Uterus (tissue), 4 donors: ENCODE measurements around the gene CFAP73. TPM values are rescaled to one million over a fixed set of nuclear protein-coding genes. Genes with fewer than 3 reads are reported as not detected.

Experiments
- DNase-seq, 2 donors: peaks; one replicate each; pipeline ENCODE4 v3.0.0-alpha.2; 2019 to 2020
- H3K27ac ChIP-seq, 2 donors: fragments of 200-600 bp; sonication (generic); 1 replicate in 1 of 2; 2 replicates in 1 of 2; pipeline ENCODE4 v1.5.1; 2016 to 2018
- H3K27me3 ChIP-seq, 2 donors: fragments of 200-600 bp; sonication (generic); one replicate each; pipeline ENCODE4 v1.5.1; 2018 to 2019; ENCODE audit warnings: control low read depth in 1 of 2
- H3K36me3 ChIP-seq, 2 donors: fragments of 200-600 bp; sonication (generic); one replicate each; pipeline ENCODE4 v1.5.1; 2019; ENCODE audit warnings: control low read depth in 1 of 2
- H3K4me1 ChIP-seq, 2 donors: fragments of 200-600 bp; sonication (generic); one replicate each; pipeline ENCODE4 v1.5.1; 2018 to 2019; ENCODE audit warnings: control low read depth in 1 of 2
- H3K4me3 ChIP-seq, 2 donors: fragments of 200-600 bp; sonication (generic); 1 replicate in 1 of 2; 2 replicates in 1 of 2; pipeline ENCODE4 v1.5.1; 2018 to 2019; ENCODE audit warnings: mild to moderate bottlenecking in 1 of 2
- H3K9me3 ChIP-seq, 2 donors: fragments of 200-600 bp; sonication (generic); one replicate each; pipeline ENCODE4 v1.5.1; 2019; ENCODE audit warnings: control low read depth in 1 of 2
- CTCF ChIP-seq, 4 experiments: fragments of 200-600 bp in 2 of 4; fragments of 450-650 bp in 2 of 4; sonication (generic) in 2 of 4; IDR thresholded peaks; one replicate each; pipeline ENCODE4 v1.5.1; 2016 to 2019; ENCODE audit warnings: antibody characterized with exemption in 4 of 4, mild to moderate bottlenecking in 2 of 4, moderate library complexity in 1 of 4
- POLR2A ChIP-seq, 2 donors: fragments of 450-650 bp; IDR thresholded peaks; one replicate each; pipeline ENCODE4 v1.6.1; 2016; ENCODE audit warnings: antibody characterized with exemption in 2 of 2, mild to moderate bottlenecking in 1 of 2, moderate library complexity in 1 of 2
- intact Hi-C: fragments of 100-400 bp; cut with DNase I; formaldehyde crosslinking; loops from one replicate; pipeline ENCODE4 v1.15.1; 2023; ENCODE audit warnings: low total_unique reads
- total RNA-seq, 4 donors: library from RNA; depleted of rRNA in 3 of 4; stranded (reverse); fragments of >200 nt in 3 of 4; gene quantifications; one replicate each; pipeline versions ENCODE4 v1.1.0 to v1.2.4, GENCODE V29; 2014 to 2023
- donor health status: DM: yes; HTN: yes; CAD: no.

The CFAP73 gene
- total RNA-seq, 4 donors from 2014 or later: 0.67 to 2.6 TPM; not detected in 2

DNA sequence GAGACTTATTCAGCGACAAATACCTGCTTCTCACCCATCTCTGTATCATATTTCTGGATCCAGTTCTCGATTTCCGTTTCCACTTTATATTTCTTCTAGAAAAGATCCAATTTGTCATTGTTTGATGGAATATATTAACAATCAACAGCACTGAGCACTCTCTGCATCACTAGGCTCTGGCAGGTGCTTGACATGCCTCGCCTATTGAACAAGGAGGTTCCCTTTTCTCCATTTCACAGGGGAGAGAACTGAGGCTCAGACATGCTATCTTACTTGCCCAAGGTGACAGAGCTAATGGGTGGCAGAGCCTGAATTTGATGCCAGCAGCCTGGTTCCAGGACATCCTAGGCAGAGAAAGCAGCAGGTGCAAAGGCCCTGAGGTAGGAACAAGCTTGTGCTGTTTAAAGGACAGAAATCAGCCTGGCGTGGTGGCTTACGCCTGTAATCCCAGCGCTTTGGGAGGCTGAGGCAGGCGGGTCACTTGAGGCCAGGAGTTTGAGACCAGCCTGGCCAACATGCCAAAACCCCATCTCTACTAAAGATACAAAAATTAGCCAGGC is 48.1 kb downstream of the CFAP73 start:
- H3K9me3 ChIP-seq: no peaks in the 10 kb centered on the region
- H3K27ac ChIP-seq: no peak overlapping the region
- no peak overlapping the region for H3K4me3 ChIP-seq
- TF ChIP-seq POLR2A (IDR thresholded peaks at IDR 0.05): no peak
- TF ChIP-seq CTCF (IDR thresholded peaks at IDR 0.05): no peak
- intact Hi-C loops: no loop called here
- no peaks in the 10 kb centered on the region for H3K36me3 ChIP-seq
- H3K27me3 ChIP-seq: no peaks in the 10 kb centered on the region
- no peak for DNase-seq
- H3K4me1 ChIP-seq: peaks cover 0 to 6% of the 10 kb centered on the region in 2 donors

DNA sequence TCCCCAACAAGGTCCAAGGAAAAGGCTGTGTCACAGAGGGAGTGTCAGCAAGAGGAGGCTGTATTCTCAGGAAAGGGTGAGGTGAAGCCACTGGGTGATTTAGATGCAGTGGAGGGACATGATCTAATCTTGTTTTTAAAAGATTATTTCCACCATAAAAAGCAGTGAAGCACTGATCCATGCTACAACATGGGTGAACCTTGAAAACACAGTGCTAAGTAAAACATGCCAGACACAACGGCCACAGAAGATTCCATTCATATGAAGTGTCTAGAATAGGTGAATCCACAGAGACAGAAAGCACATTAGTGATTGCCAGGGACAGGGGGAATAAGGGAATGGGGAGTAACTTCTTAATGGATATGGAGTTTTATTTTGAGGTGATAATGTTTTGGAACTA is 48.8 kb downstream of the CFAP73 start:
- Histone ChIP-seq H3K27ac (no peak overlapping the region), H3K27me3 (no peaks in the 10 kb centered on the region), H3K4me3 (no peak overlapping the region), H3K9me3 (no peaks in the 10 kb centered on the region), H3K4me1 (peaks cover 0 to 6% of the 10 kb centered on the region in 2 donors), H3K36me3 (no peaks in the 10 kb centered on the region)
- no peak for TF ChIP-seq CTCF (IDR thresholded peaks at IDR 0.05)
- no peak for TF ChIP-seq POLR2A (IDR thresholded peaks at IDR 0.05)
- intact Hi-C loops: no loop called here
- no peak for DNase-seq

DNA sequence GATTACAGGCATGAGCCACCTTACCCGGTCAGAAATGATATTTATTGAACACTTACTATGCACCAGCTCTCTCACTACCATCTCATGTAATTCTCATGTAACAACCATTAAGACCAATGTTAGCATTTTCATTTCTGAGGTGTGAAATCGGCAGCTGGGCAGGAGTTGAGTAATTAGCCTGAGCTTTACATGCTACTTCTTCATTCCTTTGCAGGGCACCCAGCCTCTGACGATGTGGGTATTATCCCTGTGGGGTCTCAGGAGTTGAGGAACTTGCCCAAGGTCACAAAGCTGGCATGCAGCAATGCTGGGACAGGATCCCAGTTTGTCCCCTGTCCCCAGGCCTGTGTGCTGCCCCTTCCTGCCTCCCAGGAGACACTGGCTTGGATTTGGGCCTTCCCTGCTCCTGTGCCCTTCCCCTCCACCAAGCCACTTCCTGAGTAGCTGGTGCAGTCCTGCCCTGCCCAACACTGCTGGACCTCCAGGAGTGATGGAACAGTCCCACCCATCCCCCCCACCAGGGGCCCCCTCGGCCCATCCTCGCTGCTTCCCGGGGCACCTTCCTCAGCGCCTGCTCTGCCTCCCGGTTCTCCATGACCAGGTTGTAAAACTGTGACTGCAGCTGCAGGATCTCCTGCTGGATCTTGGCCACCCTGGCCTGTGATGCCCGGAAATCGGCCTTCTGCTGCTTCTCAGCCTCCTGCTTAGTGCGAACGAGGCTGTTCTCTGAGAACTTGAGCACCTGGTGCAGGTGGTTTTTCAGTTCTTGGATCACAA is 50.7 kb downstream of the CFAP73 start:
- Histone ChIP-seq H3K4me3 (no peak overlapping the region), H3K4me1 (no peaks in the 10 kb centered on the region), H3K27me3 (no peaks in the 10 kb centered on the region), H3K27ac (no peak overlapping the region), H3K36me3 (no peaks in the 10 kb centered on the region), H3K9me3 (no peaks in the 10 kb centered on the region)
- intact Hi-C loops: no loop called here
- TF ChIP-seq POLR2A (IDR thresholded peaks at IDR 0.05) (no peak), CTCF (IDR thresholded peaks at IDR 0.05) (no peak)
- DNase-seq: no peak

- Histone ChIP-seq H3K27me3 (no peaks in the 10 kb centered on the region), H3K27ac (no peak overlapping the region), H3K4me1 (no peaks in the 10 kb centered on the region), H3K4me3 (no peak overlapping the region), H3K9me3 (no peaks in the 10 kb centered on the region), H3K36me3 (no peaks in the 10 kb centered on the region)
- intact Hi-C loops: no loop called here
- TF ChIP-seq CTCF (IDR thresholded peaks at IDR 0.05) (no peak), POLR2A (IDR thresholded peaks at IDR 0.05) (no peak)
- no peak for DNase-seq
These were observed 52.0 kb downstream of the CFAP73 start for GRCh38 chr12:113201187-113202177.
